Measurements from ENCODE around the gene B3GAT3. TPM values are rescaled to one million over a fixed set of nuclear protein-coding genes. Genes with fewer than 3 reads are reported as not detected.
"Not testable (repeated sequence)": the region's sequence is repeated elsewhere in the genome, so short reads cannot be mapped to it uniquely, and the experiment has no call there.

Gene B3GAT3
- total RNA-seq, 1 experiment from 2014 or later: 67.4 TPM

DNA sequence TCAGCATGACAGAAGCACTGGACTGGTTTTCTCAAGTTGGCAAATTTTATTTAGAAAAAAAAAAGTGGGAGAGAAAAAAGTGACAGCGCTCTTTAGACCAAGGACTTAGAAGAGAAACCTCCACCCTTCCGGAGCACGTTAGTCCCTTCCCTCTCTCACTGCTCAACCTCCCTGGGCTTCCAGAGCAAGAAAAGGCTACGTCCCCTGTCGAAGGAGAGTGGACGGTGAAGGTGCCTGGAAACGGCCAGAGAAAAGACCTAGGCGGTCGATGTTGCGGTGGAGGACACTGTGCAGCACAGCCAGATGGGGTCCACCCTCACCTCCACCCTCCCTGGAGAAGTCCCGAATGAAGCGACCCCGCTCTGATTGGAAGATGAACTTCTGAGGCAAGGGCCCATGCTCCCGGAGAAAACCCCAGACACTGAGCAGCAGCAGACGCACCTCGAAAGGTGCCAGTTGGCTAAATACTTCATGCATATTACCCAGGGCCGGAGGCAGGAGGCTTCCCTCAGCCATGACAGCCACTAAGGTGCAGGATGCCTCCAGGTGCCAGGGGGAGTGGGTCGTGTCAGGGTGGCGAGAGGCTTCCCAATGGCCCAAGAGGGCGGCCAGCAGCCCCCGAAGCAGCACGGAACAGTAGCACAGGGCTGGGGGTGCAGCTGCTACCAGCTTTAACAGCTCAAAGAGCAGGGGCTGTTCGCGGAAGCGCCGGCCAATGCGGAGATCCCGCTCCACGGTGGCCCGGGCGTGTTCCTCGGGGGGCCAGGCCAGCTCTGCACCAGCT is 25.2 kb upstream of the B3GAT3 start:
- in situ Hi-C loops (cut with HindIII; ENCODE audit: low sequenced_read_pairs): no loop called here
- DNase-seq (ENCODE audit: low spot score): no peak

DNA sequence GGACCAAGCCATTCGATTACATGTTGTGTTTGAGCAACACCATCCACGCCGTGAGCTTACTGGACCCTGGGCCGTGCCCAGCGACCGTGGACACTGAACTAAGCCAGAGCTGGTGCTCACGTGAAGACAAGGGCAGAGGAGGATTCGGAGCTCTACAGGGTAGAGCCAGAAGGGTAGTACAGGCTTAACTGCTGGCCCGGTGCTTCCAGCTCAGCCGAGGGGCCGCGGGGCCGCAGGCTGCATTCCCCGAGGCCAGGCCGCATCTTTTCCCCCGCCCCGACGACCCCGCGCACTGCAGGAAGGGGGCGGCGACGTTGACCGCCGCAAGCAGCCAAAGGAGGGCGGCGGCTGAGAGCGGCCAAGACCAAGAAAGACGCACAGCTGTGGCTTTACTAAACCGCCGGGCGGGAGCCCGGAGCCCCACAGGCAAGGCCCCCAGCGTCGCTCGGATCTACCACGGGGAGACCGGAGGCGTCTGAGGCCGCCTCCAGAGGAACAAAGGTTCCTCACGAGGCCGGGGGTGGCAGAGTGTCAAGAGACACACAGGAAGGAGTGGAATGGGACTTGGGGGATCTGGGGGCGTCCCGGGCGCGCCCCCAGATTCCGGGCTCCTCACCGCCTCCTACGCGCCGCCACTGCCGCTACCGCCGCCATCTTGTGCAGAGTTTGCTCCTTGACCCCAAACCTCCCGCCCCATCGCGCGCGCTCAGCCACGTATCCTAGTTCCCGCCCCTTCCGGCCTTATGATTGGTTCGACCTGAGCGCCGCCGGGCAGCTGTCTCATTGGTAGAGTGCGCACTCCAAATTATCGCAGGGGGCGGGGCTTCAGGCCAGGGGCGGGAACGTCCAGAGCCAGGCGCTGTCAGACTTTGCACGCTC is 24.4 kb upstream of the B3GAT3 start, which contains the start of gene GANAB:
GANAB (minus strand) TSS at position 668 of the 879 bp plus-strand sequence; CDS start at position 654, 14 bp downstream.
- peak; percentile 98 for DNase-seq (ENCODE audit: low spot score)
- in situ Hi-C loops (cut with HindIII; ENCODE audit: low sequenced_read_pairs): no loop called here

DNA sequence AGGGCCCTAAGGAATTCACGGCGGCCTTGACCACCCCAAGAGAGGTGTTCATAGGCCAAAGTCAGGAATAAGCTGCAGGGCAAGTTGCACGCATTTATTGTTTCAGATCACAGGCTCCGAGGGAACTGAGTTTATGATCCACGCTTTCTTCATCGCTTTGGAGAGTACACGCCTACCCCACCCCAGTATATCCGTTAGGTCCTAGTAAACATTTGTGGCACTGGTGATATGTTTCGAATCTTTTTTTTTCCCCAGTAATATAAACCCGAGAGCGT is 23.8 kb upstream of the B3GAT3 start:
- in situ Hi-C loops (cut with HindIII; ENCODE audit: low sequenced_read_pairs): no loop called here
- DNase-seq (ENCODE audit: low spot score): no peak

DNA sequence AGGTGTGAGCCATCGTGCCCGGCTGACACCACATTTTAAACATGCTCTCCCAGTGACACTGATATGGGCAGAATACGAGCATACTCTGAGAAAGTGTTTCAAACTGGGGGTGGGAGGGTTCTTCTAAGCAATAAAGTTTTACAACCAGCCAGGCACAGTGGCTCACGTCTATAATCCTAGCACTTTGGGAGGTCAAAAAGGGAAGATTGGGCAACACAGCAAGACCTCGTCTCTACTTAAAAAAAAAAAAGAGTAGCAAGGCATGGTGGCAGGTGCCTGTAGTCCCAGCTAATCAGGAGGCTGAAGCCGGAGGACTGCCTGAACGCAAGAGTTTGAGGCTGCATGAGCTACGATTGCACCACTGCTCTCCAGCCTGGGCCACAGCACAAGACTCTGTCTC is 22.4 kb upstream of the B3GAT3 start:
- in situ Hi-C loops (cut with HindIII; ENCODE audit: low sequenced_read_pairs): no loop called here
- no peak for DNase-seq (ENCODE audit: low spot score)

DNA sequence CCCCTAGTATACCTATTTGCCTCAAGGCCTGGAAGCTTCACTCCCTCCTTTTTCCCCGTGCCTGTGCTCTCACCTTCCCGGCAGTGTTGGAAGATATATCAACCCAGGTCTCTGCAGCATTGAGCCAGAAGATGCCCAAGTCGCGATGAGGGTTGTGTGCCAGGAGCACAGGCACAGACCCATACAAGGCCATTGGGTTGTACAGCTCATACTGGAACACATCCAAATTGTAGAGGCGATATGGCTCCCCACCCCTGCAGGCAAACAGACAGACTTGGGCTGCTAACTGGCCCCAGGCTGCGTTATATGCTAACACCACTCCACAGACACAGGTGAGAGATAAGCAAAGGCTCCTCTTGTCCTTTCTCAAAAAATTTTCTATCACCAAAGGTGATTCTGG is 10.7 kb upstream of the B3GAT3 start:
- in situ Hi-C loops (cut with HindIII; ENCODE audit: low sequenced_read_pairs): no loop called here
- DNase-seq (ENCODE audit: low spot score): no peak

DNA sequence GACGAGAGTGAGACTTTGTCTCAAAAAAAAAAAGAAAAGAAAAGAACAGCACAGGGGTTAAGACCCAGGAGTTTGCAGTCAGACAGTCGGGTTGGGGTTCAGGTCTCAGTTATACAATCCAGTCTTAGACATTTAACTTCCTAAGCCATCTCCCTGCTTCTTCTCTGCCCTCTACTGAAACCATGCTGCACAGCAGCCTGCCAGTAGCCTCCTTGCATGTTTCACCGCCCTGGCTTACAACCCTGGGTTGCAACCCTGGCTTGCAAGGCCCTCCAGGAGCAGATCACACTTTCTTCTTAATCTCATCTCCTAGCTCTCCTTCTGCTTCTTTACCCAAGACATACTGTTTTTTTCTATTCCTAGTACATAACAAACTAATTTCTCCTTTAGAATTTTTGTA is 5.9 kb upstream of the B3GAT3 start:
- in situ Hi-C loops (cut with HindIII; ENCODE audit: low sequenced_read_pairs): no loop called here
- DNase-seq (ENCODE audit: low spot score): no peak

DNA sequence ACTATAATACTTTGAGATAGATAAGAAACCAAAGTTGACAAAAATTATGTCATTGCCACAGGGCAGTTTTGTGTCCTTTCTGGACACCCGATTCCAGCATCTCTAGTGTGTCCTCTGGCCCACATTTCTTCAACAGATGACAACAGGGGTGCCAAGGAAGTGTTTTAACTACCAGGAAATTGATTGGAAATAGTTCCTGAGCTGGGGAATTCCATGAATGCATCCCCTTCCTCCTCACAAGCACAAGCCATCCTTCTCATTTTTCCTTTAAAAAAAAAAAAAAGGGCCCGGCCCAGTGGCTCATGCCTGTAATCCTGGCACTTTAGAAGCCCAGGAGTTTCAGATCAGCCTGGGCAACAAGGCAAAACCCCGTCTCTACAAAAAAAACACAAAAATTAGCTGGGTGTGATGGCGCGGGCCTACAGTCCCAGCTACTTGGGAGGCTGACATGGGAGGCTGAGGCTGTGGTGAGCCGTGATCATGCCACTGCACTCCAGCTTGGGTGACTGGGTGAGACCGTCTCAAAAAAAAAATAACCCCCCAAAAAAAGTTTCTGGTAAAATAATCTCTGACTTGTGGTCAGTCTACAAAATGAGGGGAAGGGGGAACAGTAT is 797 bp upstream of the B3GAT3 start:
- in situ Hi-C loops (cut with HindIII; ENCODE audit: low sequenced_read_pairs): no loop called here
- no peak for DNase-seq (ENCODE audit: low spot score)

DNA sequence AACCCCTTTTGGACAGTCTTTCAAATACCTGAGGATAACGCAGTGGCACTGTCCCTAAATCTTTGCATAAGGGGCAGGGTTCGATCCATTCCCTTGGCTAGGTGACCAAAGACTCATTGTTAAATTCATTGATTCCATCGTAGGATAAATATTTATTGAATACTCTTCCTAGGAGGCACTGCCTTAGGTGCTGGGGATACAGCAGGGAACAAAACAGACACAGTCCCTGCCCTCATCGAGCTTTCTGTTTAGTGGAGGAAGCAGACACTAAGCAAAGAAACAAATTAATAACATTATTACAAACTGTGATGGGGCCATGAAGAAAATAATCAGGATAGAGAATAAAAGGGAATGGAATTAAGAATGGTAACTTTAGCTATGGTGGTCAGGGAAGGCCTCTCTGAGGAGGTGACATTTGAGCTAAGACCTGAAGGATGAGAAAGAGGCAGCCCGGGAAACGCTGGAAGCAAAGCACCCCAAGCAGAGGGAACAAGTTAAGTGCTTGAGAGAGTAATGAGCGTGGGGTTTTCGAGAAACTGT is 689 bp downstream of the B3GAT3 start:
- in situ Hi-C loops (cut with HindIII; ENCODE audit: low sequenced_read_pairs): no loop called here
- DNase-seq (ENCODE audit: low spot score): no peak

DNA sequence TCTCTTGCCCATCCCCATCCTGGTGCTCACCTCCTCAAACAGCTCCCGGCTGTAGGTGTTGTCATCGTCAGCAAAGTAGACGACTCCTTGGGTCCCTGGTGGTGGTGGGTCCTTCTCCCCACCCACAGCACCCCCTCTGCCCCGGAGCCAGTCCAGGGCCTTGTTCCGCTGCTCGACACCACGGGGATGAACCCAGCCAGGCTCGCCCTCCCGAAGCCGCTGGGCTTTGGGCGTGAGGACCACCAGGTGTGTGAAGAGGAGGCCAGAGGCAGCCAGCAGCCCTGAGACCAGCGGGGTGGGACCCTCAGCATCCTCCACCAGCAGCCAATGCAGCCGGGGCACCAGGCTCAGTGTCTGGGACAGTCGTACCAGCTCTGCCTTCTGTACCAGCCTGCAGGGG is 4.8 kb downstream of the B3GAT3 start:
- in situ Hi-C loops (cut with HindIII; ENCODE audit: low sequenced_read_pairs); DNase-seq (ENCODE audit: low spot score): not testable (repeated sequence)

DNA sequence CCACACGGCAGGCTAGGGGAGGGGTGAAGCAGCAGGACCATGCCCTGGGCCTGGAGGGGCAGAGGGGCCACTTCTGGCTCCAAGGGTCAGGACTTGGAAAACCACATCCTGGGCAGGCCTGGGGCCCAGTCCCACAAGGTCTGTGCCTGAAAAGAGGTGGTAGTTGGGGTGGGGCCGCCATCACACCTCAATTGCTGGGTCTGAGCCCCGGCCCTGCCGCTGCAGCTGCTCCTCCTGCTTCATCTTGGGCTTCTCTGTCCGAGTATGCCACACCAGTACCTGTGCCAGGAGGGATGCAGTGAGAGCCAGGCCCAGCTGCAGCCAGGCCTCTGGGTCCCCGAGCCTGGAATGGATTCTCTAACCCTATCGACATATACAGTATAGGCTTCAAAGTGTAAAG is 6.3 kb downstream of the B3GAT3 start:
- in situ Hi-C loops (cut with HindIII; ENCODE audit: low sequenced_read_pairs): no loop called here
- no peak for DNase-seq (ENCODE audit: low spot score)

DNA sequence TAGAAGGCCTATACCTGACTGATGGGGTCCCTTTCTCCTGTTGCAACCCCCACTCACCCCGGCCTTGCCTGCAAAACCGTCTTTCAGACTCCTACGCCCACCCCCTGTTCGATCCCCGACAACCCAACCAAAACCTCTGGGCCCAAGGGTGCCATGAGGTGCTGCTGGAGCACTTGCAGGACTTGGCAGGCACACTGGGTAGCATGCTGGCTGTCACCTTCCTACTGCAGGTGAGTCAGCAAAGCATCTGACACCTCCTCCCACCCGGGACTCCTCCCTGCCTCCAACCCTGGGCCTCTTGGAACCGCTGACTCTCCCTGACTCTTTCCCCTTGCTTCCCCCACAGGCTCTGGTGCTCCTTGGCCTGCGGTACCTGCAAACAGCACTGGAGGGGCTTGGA is 7.5 kb downstream of the B3GAT3 start:
- no peak for DNase-seq (ENCODE audit: low spot score)
- in situ Hi-C loops (cut with HindIII; ENCODE audit: low sequenced_read_pairs): no loop called here

DNA sequence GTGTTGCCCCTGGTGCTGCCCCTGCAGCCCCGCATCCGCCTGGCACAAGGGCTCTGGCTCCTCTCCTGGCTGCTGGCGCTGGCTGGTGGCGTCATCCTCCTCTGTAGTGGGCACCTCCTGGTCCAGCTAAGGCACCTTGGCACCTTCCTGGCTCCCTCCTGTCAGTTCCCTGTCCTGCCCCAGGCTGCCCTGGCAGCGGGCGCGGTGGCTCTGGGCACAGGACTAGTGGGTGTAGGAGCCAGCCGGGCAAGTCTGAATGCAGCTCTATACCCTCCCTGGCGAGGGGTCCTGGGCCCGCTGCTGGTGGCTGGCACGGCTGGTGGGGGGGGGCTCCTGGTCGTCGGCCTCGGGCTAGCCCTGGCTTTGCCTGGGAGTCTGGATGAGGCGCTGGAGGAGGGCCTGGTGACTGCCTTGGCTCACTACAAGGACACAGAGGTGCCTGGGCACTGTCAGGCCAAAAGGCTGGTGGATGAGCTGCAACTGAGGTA is 8.5 kb downstream of the B3GAT3 start:
- in situ Hi-C loops (cut with HindIII; ENCODE audit: low sequenced_read_pairs): no loop called here
- DNase-seq (ENCODE audit: low spot score): peak; percentile 71

DNA sequence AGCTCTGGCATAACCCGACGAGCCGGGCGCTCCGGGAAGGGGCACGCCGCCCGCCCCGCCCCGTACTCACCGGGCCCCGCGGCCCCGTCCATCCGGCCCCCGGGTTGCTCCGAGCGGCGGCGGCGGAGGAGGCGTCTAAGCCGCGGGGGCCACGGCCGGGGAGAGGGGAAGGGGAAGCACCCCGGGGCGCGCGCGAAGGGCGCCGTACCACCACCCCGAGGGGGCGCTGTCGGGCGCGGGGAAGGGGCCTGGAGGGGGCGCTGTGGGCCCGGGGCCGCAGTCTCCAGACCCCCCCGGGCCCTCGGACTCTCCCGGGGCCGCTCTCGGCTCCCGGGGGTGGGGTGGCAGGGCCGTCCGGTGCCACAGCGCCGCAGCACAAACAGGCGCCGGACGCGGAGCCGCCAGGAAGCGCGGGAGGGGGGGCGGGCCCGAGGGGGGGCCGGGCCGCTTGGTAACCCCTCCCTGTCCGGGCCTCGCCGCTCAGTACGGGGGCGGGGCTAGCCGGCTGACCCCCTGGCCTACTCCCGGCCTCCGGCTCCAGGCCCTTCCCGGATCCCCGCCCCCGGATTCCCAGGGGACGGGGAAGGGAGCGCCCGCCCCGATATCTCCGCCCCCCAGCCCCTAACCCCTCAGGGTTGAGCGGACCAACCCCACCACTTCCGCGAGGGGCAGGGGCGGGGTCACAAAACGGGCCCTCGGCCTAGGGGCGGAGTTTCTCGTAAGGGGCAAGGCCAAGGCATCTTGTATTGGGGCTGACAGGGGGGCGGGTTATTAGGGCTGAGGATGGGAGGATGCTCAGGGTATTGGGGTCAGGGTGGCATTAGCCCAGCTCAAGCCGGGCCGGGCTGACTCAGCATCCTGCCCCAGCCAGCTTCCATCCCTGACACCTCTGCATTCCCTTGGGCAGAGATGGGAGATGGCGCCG is 9.2 kb downstream of the B3GAT3 start, which contains the start of the genes EML3 and ROM1:
EML3 (minus strand) TSS at position 410 of the 925 bp plus-strand sequence; CDS start at position 92, 318 bp downstream.
ROM1 (plus strand) TSS at position 892 of the 925 bp plus-strand sequence; CDS start at position 917, 25 bp downstream.
- in situ Hi-C loops (cut with HindIII; ENCODE audit: low sequenced_read_pairs): no loop called here
- peak; percentile 80 for DNase-seq (ENCODE audit: low spot score)

DNA sequence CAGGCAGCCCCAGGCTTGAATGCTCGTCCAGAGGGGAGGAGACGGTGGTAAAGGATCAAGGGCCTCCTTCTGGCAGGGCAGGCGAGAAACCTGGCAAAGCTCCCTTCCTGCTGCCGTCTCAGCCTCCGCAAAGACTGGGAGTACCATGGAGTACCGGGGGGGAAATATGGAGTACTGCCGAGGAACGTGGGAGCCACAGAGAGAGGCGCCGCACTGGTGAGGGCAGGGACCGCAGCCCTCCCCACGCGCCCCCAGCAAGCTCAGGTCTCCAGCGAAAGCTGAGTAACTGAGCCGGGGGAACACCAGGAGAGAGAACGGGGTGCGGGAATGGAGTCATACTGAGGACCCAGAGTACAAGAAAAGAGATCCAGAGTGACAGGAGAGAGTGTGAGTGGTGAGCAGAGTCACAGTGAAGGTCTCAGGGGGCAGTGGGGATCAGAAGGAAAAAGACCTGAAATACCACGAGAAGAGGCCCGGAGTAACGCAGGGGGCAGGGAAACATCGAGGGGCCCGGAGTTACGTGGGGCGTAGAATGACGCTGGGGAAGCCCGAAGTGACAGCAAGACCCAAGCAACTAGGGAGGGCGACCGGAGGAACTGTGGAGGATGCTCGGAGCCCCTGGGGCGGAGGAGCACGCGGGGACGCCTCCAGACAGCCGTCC is 10.0 kb downstream of the B3GAT3 start:
- peak; percentile 62 for DNase-seq (ENCODE audit: low spot score)
- in situ Hi-C loops (cut with HindIII; ENCODE audit: low sequenced_read_pairs): no loop called here

DNA sequence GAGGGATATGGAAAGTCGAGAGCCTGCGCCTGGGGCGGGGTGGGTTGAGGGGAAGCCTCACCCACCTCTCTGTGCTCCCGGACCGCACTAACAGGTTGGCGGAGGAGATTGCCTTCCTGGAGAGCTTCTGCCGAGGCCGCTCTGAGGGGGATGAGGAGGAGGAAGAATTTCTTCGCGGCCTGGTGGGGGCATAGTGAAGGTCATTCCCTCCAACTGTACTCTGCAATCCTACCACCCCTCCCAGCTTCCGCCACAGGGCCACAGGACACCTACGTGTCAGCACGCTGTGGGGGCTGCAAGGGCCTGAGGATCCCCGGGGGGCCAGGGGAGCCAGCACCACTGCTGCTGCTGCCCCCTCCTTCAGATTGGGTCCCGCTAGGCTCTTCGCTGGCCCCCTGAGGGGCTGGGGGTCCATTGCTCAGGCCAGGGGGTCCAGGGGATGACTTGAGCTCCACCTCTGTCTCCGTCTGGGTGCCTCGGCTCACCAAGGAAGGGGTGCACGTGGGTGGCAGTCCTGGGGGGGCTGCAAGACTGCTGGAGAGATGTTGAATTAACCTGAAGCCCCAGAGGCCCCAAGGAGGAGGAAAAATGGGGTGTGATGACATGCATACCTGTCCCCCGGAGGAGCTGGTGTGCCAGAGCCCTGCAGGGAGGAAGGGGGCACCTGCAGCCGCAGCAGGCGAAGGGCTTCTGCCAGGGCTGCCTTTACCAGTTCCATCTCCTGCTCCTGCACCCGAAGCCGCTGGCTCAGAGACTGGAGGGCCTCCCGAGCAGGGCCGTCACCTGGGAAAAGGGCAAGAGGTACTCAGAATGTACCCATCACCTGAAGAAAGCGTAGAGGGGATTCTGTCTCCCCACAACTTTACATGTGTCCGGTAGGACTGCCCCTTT is 10.7 kb downstream of the B3GAT3 start:
- in situ Hi-C loops (cut with HindIII; ENCODE audit: low sequenced_read_pairs): no loop called here
- no peak for DNase-seq (ENCODE audit: low spot score)

DNA sequence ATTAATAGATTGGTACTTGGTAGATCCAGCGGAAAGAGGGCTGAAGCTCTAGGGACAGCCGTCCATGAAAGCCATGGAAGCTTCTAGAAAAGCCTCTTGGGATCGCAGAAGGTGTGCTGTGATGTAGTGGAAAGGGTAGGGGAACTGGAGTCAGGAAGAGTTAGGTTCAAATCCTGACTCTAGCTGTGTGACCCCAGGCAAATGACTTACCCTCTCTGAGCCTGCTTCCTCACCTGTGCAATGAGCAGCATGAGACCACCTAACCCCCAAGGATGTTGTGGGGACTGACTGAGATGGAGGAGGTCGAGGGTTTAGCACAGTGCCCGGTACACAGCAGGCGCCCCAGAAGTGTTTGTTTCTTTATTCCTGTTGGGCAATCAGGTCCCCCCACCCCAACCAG is 11.4 kb downstream of the B3GAT3 start:
- in situ Hi-C loops (cut with HindIII; ENCODE audit: low sequenced_read_pairs): no loop called here
- no peak for DNase-seq (ENCODE audit: low spot score)

DNA sequence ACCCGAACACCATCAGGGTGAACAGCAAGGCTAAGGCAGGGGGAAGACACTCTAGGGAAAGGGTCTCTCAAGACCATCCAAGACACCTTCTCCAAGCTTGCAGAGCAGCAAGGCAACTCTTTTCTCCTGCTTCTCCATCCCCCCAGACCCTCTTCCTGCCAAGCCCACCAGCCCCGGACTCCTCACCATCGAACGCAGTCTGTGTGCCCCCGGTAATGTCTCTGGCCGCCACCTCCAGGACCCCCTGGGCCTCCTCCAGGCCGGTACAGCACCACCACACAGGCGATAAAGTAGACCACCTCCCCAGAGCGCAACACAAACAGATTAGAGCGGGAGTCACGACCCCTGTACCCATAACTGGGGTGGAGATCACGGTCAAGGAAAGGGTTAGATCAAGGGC is 13.0 kb downstream of the B3GAT3 start:
- in situ Hi-C loops (cut with HindIII; ENCODE audit: low sequenced_read_pairs): no loop called here
- no peak for DNase-seq (ENCODE audit: low spot score)
